HFFc6 (cell line): ENCODE data around the gene TSC2. TPM values are rescaled to one million over a fixed set of nuclear protein-coding genes. Genes with fewer than 3 reads are reported as not detected.
A peak's percentile ranks its signal among the peaks of the same experiment; 100 is the strongest.

Source experiments
- DNase-seq: peaks from one replicate; pipeline ENCODE4 v3.0.0-alpha.2; 2018
- H3K27ac Mint-ChIP-seq: 2 replicates; pipeline ENCODE4 v1.8.0; 2020; ENCODE audit warnings: mild to moderate bottlenecking, mixed read lengths
- H3K27me3 Mint-ChIP-seq: 2 replicates; pipeline ENCODE4 v1.8.0; 2021; ENCODE audit warnings: mild to moderate bottlenecking, moderate library complexity, mixed read lengths; ENCODE audit not compliant: insufficient read depth
- H3K36me3 Mint-ChIP-seq: 2 replicates; pipeline ENCODE4 v1.8.0; 2021; ENCODE audit warnings: low read depth, mixed read lengths
- H3K4me1 Mint-ChIP-seq: 2 replicates; pipeline ENCODE4 v1.8.0; 2020; ENCODE audit warnings: low read depth, mixed read lengths
- H3K4me3 Mint-ChIP-seq: 2 replicates; pipeline ENCODE4 v1.8.0; 2020; ENCODE audit warnings: mild to moderate bottlenecking, moderate library complexity, mixed read lengths
- H3K9me3 Mint-ChIP-seq: 2 replicates; pipeline ENCODE4 v1.8.0; 2020; ENCODE audit warnings: mild to moderate bottlenecking, mixed read lengths
- CTCF ChIP-seq: fragments of 200-600 bp; sonication (generic); IDR thresholded peaks from 2 replicates; pipeline ENCODE4 v1.5.0; 2021; ENCODE audit warnings: antibody characterized with exemption, mild to moderate bottlenecking
- total RNA-seq, 6 experiments: library from RNA; stranded (reverse); fragmentation: NEBNext Ultra II Directional; extraction: Animal tissue kit (Norgen Biotek cat#: 25700); gene quantifications; 2 replicates in 1 of 6; 3 replicates in 5 of 6; pipeline ENCODE4 v1.2.3, GENCODE V29; 2021

Gene TSC2
- total RNA-seq, 6 experiments from 2014 or later = 72.0 to 88.3 (median 83.2) TPM

- no peak for TF ChIP-seq CTCF
- Mint-ChIP-seq H3K9me3 (no peaks in the 10 kb centered on the region), H3K36me3 (no peaks in the 10 kb centered on the region), H3K4me1 (peaks cover 25% of the 10 kb centered on the region), H3K27me3 (peaks cover 5% of the 10 kb centered on the region), H3K27ac (peak overlapping the region; percentile 91), H3K4me3 (peak overlapping the region; percentile 21; the same call in 1 of the 2 replicates)
- DNase-seq = no peak
Measured at GRCh38 chr16:2038382-2039231, 9.2 kb upstream of the TSC2 start.

GRCh38 chr16:2039274-2040031 lies 8.3 kb upstream of the TSC2 start:
- DNase-seq = peak; percentile 74
- TF ChIP-seq CTCF = no peak
- no peaks in the 10 kb centered on the region for H3K36me3 Mint-ChIP-seq
- H3K27me3 Mint-ChIP-seq = peaks cover 5% of the 10 kb centered on the region
- no peaks in the 10 kb centered on the region for H3K9me3 Mint-ChIP-seq
- peak overlapping the region; percentile 91 for H3K27ac Mint-ChIP-seq
- peak overlapping the region; percentile 43 for H3K4me3 Mint-ChIP-seq
- H3K4me1 Mint-ChIP-seq = peaks cover 25% of the 10 kb centered on the region

- Mint-ChIP-seq H3K36me3 (no peaks in the 10 kb centered on the region), H3K27me3 (peaks cover 5% of the 10 kb centered on the region), H3K9me3 (no peaks in the 10 kb centered on the region), H3K4me1 (peaks cover 25% of the 10 kb centered on the region), H3K27ac (peak overlapping the region; percentile 91), H3K4me3 (no peak overlapping the region)
- no peak for DNase-seq
- TF ChIP-seq CTCF = no peak
Measured at GRCh38 chr16:2040041-2040786, 7.6 kb upstream of the TSC2 start.

GRCh38 chr16:2040787-2041522 lies 6.8 kb upstream of the TSC2 start:
- Mint-ChIP-seq H3K4me1 (peaks cover 26% of the 10 kb centered on the region), H3K4me3 (no peak overlapping the region), H3K9me3 (no peaks in the 10 kb centered on the region), H3K36me3 (no peaks in the 10 kb centered on the region), H3K27ac (peak overlapping the region; percentile 91), H3K27me3 (peaks cover 5% of the 10 kb centered on the region)
- TF ChIP-seq CTCF = no peak
- DNase-seq = peak; percentile 56
